ENCODE measurements around the gene DMXL1. TPM values are rescaled to one million over a fixed set of nuclear protein-coding genes. Genes with fewer than 3 reads are reported as not detected.

DMXL1 gene
- total RNA-seq, 1 donor from 2014 or later, result 56.4 TPM

DNA sequence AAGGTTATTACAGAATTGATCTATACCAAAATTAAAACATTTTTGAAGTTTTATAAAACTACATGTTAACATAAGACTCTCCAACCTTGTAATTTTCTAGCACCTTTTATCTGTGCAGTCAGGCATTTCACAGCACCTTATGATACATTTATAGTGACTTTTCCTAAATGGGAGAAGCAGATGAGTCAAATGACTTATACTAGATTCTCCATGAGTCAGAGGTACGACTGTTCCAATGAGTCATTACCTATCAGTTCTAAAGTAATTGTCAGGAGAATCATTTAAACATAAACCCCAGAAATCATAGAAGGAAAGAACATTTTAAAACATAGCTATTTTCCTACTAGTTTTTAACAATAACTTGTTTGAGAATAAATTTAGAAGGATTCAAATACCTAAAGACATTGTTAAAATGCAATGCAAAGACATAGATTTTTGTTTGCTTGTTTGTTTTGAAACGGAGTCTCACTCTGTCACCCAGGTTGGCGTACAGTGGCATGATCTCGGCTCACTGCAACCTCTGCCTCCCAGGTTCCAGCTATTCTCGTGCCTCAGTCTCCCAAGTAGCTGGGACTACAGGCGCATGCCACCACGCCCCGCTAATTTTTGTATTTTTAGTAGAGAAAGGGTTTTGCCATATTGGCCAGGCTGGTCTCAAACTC, 34.7 kb upstream of the DMXL1 start:
- H3K27ac ChIP-seq, result no peak overlapping the region
- intact Hi-C loops (cut with DNase I), result no loop called here
- no peaks in the 10 kb centered on the region for H3K27me3 ChIP-seq (ENCODE audit: low read depth)
- H3K4me3 ChIP-seq, result no peak overlapping the region
- ATAC-seq (no peak), DNase-seq (no peak)
- H3K36me3 ChIP-seq, result no peaks in the 10 kb centered on the region
- TF ChIP-seq, protein P1, sequence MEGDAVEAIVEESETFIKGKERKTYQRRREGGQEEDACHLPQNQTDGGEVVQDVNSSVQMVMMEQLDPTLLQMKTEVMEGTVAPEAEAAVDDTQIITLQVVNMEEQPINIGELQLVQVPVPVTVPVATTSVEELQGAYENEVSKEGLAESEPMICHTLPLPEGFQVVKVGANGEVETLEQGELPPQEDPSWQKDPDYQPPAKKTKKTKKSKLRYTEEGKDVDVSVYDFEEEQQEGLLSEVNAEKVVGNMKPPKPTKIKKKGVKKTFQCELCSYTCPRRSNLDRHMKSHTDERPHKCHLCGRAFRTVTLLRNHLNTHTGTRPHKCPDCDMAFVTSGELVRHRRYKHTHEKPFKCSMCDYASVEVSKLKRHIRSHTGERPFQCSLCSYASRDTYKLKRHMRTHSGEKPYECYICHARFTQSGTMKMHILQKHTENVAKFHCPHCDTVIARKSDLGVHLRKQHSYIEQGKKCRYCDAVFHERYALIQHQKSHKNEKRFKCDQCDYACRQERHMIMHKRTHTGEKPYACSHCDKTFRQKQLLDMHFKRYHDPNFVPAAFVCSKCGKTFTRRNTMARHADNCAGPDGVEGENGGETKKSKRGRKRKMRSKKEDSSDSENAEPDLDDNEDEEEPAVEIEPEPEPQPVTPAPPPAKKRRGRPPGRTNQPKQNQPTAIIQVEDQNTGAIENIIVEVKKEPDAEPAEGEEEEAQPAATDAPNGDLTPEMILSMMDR (IDR thresholded peaks at IDR 0.05), result no peak
- no peaks in the 10 kb centered on the region for H3K9me3 ChIP-seq
- H3K4me1 ChIP-seq, result no peaks in the 10 kb centered on the region

DNA sequence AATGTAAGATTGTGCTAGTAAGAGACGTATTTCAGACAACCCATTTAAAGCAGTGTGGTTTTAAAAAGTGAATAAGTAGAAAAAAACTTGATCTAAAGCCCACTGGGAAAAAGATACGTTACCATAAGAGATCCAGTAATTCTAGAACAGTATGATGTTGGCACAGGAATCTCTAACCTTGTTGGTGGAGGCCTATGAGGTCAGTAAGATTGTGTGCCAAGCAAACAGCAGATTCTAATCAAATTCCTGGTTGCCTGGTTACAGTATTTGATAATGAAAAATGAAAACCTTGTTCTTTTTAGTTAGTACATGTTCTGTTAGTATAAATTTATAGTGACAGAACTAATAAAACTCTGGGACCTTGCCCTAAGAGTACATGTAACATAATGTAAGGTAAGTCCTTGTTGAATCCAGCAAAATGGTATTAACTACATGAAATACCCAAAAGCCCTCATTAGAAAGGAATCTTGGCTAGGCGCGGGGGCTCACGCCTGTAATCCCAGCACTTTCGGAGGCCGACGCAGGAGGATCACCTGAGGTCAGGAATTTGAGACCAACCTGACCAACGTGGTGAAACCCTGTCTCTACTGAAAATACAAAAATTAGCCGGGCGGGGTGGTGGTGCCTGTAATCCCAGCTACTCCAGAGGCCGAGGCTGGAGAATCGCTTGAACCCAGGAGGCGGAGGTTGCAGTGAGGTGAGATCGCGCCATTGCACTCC, 33.2 kb upstream of the DMXL1 start:
- no peak overlapping the region for H3K27ac ChIP-seq
- TF ChIP-seq, protein P1 (IDR thresholded peaks at IDR 0.05), result no peak
- DNase-seq (no peak), ATAC-seq (peak in 1 of 2 donors; percentile 61)
- intact Hi-C loops (cut with DNase I), result no loop called here
- no peaks in the 10 kb centered on the region for H3K36me3 ChIP-seq
- no peaks in the 10 kb centered on the region for H3K27me3 ChIP-seq (ENCODE audit: low read depth)
- H3K4me3 ChIP-seq, result no peak overlapping the region
- H3K9me3 ChIP-seq, result no peaks in the 10 kb centered on the region
- H3K4me1 ChIP-seq, result no peaks in the 10 kb centered on the region

DNA sequence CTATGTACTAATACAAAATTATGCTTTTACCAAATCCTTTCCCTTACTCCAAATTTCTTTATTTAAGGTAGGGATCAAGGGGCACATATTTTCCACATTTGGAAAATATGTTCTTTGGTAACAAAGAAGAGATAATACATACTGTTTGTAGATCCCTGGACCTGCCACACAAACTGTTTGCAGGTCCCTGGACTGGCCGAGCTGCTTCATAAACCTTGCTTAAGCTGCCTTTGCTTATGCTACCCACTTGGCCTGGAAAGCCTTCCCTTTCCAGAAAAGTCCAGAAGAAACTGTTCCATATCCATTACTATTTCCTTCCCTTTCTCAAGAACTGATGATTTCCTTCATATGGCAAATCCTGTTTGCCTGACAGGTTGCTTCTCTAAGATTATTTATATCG, 22.6 kb upstream of the DMXL1 start:
- no peak for DNase-seq
- no peak for ATAC-seq

DNA sequence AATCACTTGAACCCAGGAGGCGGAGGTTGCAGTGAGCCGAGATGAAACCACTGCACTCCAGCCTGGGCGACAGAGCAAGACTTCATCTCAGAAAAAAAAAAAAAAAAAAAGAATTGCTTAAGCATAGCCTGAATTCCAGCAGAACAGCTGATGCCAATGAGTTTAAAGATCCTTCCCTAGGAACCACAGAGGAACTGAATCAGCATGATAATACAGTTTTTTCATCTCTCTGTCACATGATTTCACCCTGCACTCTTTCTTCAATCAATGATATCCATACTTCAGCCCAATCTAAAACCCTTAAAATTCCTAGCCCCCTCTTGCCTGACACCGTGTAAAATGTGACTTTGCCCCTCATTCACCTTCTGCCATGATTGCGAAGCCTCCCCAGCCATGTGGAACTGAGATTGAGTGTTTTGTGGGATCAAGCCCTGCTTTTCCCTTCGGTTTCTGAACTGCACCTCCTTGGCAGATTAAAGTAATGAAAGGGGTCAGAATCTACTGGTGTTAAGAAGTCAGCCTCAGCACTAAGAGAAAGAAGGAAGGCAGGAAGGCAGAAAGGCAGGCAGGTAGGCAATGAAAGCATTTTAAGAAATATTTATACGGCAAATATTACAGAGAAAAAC, 20.9 kb upstream of the DMXL1 start:
- TF ChIP-seq, protein P1 (IDR thresholded peaks at IDR 0.05), result no peak
- H3K27me3 ChIP-seq (ENCODE audit: low read depth), result no peaks in the 10 kb centered on the region
- ATAC-seq, result no peak
- no peak overlapping the region for H3K4me3 ChIP-seq
- no peak for DNase-seq
- H3K4me1 ChIP-seq, result peaks cover 7% of the 10 kb centered on the region
- H3K36me3 ChIP-seq, result no peaks in the 10 kb centered on the region
- H3K9me3 ChIP-seq, result no peaks in the 10 kb centered on the region
- intact Hi-C loops (cut with DNase I), result no loop called here
- no peak overlapping the region for H3K27ac ChIP-seq

More for the DNA sequence above, 22.6 kb upstream of the DMXL1 start:
- TF ChIP-seq, protein P1 (IDR thresholded peaks at IDR 0.05), result no peak
- no peaks in the 10 kb centered on the region for H3K9me3 ChIP-seq
- H3K27ac ChIP-seq, result no peak overlapping the region
- H3K36me3 ChIP-seq, result no peaks in the 10 kb centered on the region
- H3K27me3 ChIP-seq (ENCODE audit: low read depth), result no peaks in the 10 kb centered on the region
- no peak overlapping the region for H3K4me3 ChIP-seq
- H3K4me1 ChIP-seq, result peaks cover 7% of the 10 kb centered on the region
- intact Hi-C loops (cut with DNase I), result no loop called here

DNA sequence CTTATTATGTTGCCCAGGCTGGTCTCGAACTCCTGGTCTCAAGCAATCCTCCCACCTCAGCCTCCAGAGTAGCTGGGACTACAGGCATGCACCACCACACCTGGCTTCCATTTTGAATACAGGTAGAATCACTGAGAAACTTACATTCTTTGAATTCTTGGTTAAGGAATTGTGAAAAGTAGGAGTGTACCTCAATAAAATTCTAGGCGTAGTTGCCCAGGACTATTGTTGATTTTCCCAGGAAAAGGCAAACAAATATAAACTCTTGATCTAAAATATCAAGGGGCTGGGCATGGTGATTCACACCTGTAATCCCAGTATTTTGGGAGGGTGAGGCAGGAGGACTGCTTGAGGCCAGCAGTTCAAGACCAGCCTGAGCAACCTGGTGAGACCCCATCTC, 16.8 kb upstream of the DMXL1 start:
- peaks cover 3% of the 10 kb centered on the region for H3K4me1 ChIP-seq
- no peaks in the 10 kb centered on the region for H3K9me3 ChIP-seq
- ATAC-seq, result no peak
- H3K4me3 ChIP-seq, result no peak overlapping the region
- no peaks in the 10 kb centered on the region for H3K27me3 ChIP-seq (ENCODE audit: low read depth)
- no peak overlapping the region for H3K27ac ChIP-seq
- intact Hi-C loops (cut with DNase I), result no loop called here
- TF ChIP-seq, protein P1 (IDR thresholded peaks at IDR 0.05), result no peak
- no peak for DNase-seq
- no peaks in the 10 kb centered on the region for H3K36me3 ChIP-seq
